PC-9 (cell line): ENCODE results near the gene BTBD10.

ENCODE experiments used
- CTCF ChIP-seq: fragments of 200-600 bp; sonication (generic); conservative IDR thresholded peaks from 2 replicates; pipeline ENCODE4 v1.6.1; 2017; ENCODE audit warnings: mixed run types, antibody characterized with exemption, mild to moderate bottlenecking, moderate library complexity
- EZH2 ChIP-seq: fragments of 200-600 bp; sonication (generic); IDR thresholded peaks from 2 replicates; pipeline ENCODE4 v1.8.0; 2017; ENCODE audit warnings: antibody characterized with exemption, low read depth

GRCh38 chr11:13475091-13475490 lies 12.1 kb upstream of the BTBD10 start:
- TF ChIP-seq EZH2, result no peak
- no peak for TF ChIP-seq CTCF
